SKM-1 treated with dmso at 0.1 percent for 144 hours (cell line): ENCODE results near the gene NDUFS1.
"Not testable (repeated sequence)": the region's sequence is repeated elsewhere in the genome, so short reads cannot be mapped to it uniquely, and the experiment has no call there.

ENCODE experiments used
- DNase-seq: peaks from one replicate; lab custom pipeline; 2025; ENCODE audit not compliant: unreplicated experiment; lab: John Stamatoyannopoulos, UW

NDUFS1 gene

GRCh38 chr2:206159346-206160124 lies at the start of gene NDUFS1, which contains the start of gene EEF1B2:
Gene NDUFS1, minus strand, starts transcription at chr2:206159444. Its CDS starts 5,766 bp downstream, at chr2:206153678.
Gene EEF1B2, plus strand, starts transcription at chr2:206159895. Its CDS starts 85 bp downstream, at chr2:206159980.
- DNase-seq, result peak; percentile 98

- DNase-seq, result no peak
These were observed 49.7 kb upstream of the NDUFS1 start for GRCh38 chr2:206208900-206209299.

GRCh38 chr2:206207316-206207715 lies 48.1 kb upstream of the NDUFS1 start:
- not testable (repeated sequence) for DNase-seq

GRCh38 chr2:206204710-206205109 lies 45.5 kb upstream of the NDUFS1 start:
- DNase-seq, result no peak

- DNase-seq, result no peak
These were observed 44.1 kb upstream of the NDUFS1 start for GRCh38 chr2:206203331-206203730.

- DNase-seq, result no peak
These were observed 43.2 kb upstream of the NDUFS1 start for GRCh38 chr2:206202446-206202845.

GRCh38 chr2:206201075-206201848 lies 42.0 kb upstream of the NDUFS1 start:
- no peak for DNase-seq

- DNase-seq, result no peak
These were observed 39.4 kb upstream of the NDUFS1 start for GRCh38 chr2:206198677-206199076.

GRCh38 chr2:206193671-206194357 lies 34.6 kb upstream of the NDUFS1 start:
- DNase-seq, result no peak

- no peak for DNase-seq
These were observed 32.9 kb upstream of the NDUFS1 start for GRCh38 chr2:206192157-206192556.

- no peak for DNase-seq
These were observed 31.4 kb upstream of the NDUFS1 start for GRCh38 chr2:206190689-206191088.

- DNase-seq, result no peak
These were observed 30.9 kb upstream of the NDUFS1 start for GRCh38 chr2:206190111-206190510.

- DNase-seq, result no peak
These were observed 30.4 kb upstream of the NDUFS1 start for GRCh38 chr2:206189691-206190090.

GRCh38 chr2:206181526-206181925 lies 22.3 kb upstream of the NDUFS1 start:
- DNase-seq, result not testable (repeated sequence)

- no peak for DNase-seq
These were observed 17.7 kb upstream of the NDUFS1 start for GRCh38 chr2:206176901-206177300.

- no peak for DNase-seq
These were observed 16.9 kb upstream of the NDUFS1 start for GRCh38 chr2:206176121-206176520.

GRCh38 chr2:206173147-206173546 lies 13.9 kb upstream of the NDUFS1 start:
- DNase-seq, result no peak

- not testable (repeated sequence) for DNase-seq
These were observed 12.6 kb upstream of the NDUFS1 start for GRCh38 chr2:206171624-206172397.

GRCh38 chr2:206168230-206168629 lies 9.0 kb upstream of the NDUFS1 start:
- not testable (repeated sequence) for DNase-seq

GRCh38 chr2:206164261-206164862 lies 5.1 kb upstream of the NDUFS1 start:
- no peak for DNase-seq
